Type B pancreatic cell (in vitro differentiated cells): Measurements from ENCODE around the gene RBP2. TPM values are rescaled to one million over a fixed set of nuclear protein-coding genes. Genes with fewer than 3 reads are reported as not detected.
A peak's percentile ranks its signal among the peaks of the same experiment; 100 is the strongest.

Experiments
- DNase-seq: peaks from one replicate; pipeline ENCODE4 v3.0.0; 2021; ENCODE audit warnings: mixed read lengths; ENCODE audit not compliant: unreplicated experiment; ENCODE audit errors: extremely low spot score
- H3K27ac Mint-ChIP-seq: 2 replicates; pipeline ENCODE4 v1.8.0; 2021; ENCODE audit warnings: mild to moderate bottlenecking, mixed read lengths
- H3K27me3 Mint-ChIP-seq: 2 replicates; pipeline ENCODE4 v1.8.0; 2021; ENCODE audit warnings: mixed read lengths
- H3K36me3 Mint-ChIP-seq: 2 replicates; pipeline ENCODE4 v1.8.0; 2021; ENCODE audit warnings: mixed read lengths
- H3K4me1 Mint-ChIP-seq: one replicate; pipeline ENCODE4 v1.8.0; 2021; ENCODE audit warnings: mixed read lengths; ENCODE audit not compliant: unreplicated experiment
- H3K4me3 Mint-ChIP-seq: 2 replicates; pipeline ENCODE4 v1.8.0; 2021; ENCODE audit warnings: mild to moderate bottlenecking, mixed read lengths
- H3K9me3 Mint-ChIP-seq: 2 replicates; pipeline ENCODE4 v1.8.0; 2021; ENCODE audit warnings: mixed read lengths
- CTCF ChIP-seq: fragments of 200-600 bp; sonication (generic); conservative IDR thresholded peaks from 2 replicates; pipeline ENCODE4 v1.5.0; 2021; ENCODE audit warnings: antibody characterized with exemption, mild to moderate bottlenecking
- total RNA-seq: library from RNA; stranded (reverse); gene quantifications from 2 replicates; pipeline ENCODE4 v1.2.1, GENCODE V29; 2021; ENCODE audit warnings: low replicate concordance

The RBP2 gene
- total RNA-seq, 1 donor from 2014 or later, result 25.3 TPM

- H3K36me3 Mint-ChIP-seq, result peaks cover 38% of the 10 kb centered on the region
- no peak overlapping the region for H3K27ac Mint-ChIP-seq
- H3K27me3 Mint-ChIP-seq, result no peaks in the 10 kb centered on the region
- TF ChIP-seq CTCF, result no peak
- no peak for DNase-seq
- H3K9me3 Mint-ChIP-seq, result no peaks in the 10 kb centered on the region
- peaks cover 27% of the 10 kb centered on the region for H3K4me1 Mint-ChIP-seq
- H3K4me3 Mint-ChIP-seq, result no peak overlapping the region
Observed at GRCh38 chr3:139521816-139522215, 45.5 kb upstream of the RBP2 start.

DNA sequence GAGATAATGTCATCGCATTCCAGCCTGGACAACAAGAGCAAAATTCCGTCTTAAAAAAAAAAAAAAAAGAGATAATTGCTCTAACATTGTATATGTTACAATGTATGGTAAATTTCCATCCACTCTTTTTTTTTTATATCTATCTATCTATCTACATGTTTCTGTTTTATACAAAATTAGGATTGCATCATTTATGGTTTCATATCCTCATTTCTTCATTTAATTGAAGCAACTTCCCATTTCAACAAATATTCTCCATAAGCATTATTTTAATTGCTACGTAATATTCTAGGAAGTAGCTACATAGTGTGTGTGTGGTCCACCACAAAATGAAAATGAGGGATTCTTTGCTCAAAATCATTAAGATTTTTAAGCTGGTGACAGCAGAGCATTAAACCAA, 44.8 kb upstream of the RBP2 start:
- no peaks in the 10 kb centered on the region for H3K9me3 Mint-ChIP-seq
- H3K4me1 Mint-ChIP-seq, result peaks cover 23% of the 10 kb centered on the region
- DNase-seq, result no peak
- TF ChIP-seq CTCF, result no peak
- H3K27me3 Mint-ChIP-seq, result no peaks in the 10 kb centered on the region
- no peak overlapping the region for H3K27ac Mint-ChIP-seq
- no peak overlapping the region for H3K4me3 Mint-ChIP-seq
- H3K36me3 Mint-ChIP-seq, result peaks cover 39% of the 10 kb centered on the region

DNA sequence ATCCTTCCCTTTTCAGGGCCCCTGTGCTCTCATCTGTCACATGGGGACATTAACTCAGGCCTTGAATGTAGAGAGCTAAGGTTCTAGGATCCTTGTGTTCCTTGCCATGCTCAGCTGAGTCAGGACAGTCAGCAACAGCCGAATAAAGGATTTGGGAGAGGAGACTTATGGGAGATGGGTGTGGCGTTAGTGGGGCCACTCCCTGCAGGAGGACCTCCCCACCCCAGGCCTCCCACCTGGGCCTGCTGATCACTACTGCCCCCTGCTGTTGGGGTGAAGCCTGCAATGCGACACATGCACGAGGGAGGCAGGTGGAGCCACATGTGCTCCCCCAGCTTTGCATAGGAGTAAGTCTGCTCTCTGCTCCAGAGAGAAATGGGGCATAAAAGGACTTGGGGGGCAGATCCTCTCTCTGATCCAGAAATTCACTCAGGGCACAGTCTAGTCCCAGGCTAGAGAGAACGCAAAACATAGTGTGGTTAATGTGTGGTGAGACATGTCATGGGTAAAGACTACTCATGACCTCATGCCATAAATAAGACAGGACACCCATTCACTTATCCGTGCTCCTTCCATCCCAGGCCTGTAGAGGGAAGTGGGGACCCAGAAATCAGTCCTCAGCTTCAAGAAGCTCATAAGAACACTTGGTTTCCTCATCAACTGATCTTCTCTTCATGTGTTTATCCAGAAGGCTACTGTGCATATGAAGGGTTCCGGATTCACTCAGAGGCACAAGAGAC, 43.9 kb upstream of the RBP2 start:
- Mint-ChIP-seq H3K4me1 (peaks cover 19% of the 10 kb centered on the region), H3K9me3 (no peaks in the 10 kb centered on the region), H3K27ac (no peak overlapping the region), H3K4me3 (no peak overlapping the region), H3K36me3 (peaks cover 39% of the 10 kb centered on the region), H3K27me3 (no peaks in the 10 kb centered on the region)
- TF ChIP-seq CTCF, result peak; percentile 49
- no peak for DNase-seq

DNA sequence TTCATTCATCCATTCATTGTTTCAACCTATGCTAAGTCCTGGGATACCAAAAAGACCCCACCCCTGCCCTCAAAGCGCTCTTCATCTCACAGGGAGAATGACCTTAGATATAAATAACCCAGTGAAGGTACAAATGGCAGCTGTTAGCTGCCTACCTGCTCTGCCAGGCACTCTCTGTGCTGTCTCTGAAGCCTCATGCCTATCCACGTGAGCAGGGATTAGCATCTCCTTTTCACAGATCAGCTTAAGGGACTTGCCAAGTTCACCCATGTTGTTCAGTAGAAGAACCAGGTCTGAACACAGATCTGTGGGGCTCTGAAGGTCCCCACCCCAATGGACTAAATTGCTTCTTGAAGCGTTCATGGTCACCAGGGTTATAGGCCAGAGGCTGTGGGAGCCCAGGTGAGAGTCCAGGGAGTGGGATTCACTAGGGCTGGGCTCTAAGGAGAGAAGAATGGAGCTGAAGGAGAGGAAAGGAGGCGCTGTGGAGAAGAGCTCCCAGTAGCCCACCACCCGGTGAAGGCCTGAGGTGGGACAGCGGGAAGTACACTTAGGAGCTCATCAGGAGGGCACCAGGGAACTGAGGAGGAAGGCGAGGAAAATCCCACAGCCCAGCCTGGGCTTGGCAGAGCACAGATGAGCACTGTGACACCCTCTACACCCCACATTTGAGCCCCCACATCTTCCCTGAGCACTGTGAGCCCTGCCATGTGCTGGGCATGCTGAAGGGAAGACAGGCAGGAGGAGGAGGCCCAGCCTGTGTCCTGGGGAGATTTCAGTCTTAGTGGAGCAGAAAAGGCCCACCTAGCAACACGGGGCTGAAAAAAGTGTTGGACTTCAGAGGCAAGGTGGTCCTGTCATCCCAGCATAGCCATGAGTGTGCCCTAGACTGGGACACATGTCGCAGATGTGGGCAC, 42.9 kb upstream of the RBP2 start:
- DNase-seq, result peak; percentile 48
- Mint-ChIP-seq H3K27me3 (no peaks in the 10 kb centered on the region), H3K27ac (no peak overlapping the region), H3K9me3 (no peaks in the 10 kb centered on the region), H3K36me3 (peaks cover 38% of the 10 kb centered on the region), H3K4me1 (peaks cover 16% of the 10 kb centered on the region), H3K4me3 (no peak overlapping the region)
- no peak for TF ChIP-seq CTCF

DNA sequence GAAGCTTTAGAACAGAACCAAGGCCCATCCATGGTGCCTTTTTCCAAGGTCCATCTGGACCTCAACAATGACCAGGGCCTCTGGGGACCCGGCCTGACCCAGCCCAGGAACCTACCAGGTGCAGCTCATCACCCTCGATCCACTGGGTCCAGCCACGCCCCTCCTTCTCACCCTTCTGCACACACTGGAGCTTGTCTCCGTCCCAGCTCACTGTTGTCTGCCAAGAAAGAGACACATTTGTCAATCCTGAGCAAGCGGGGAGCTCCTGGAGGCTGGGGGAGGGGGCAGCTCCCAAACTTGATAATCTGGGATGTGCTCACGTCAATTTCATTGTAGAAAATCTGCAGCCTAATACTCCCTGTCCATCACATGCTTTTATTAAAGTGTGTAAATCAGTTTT, 42.0 kb upstream of the RBP2 start:
- Mint-ChIP-seq H3K9me3 (no peaks in the 10 kb centered on the region), H3K27me3 (no peaks in the 10 kb centered on the region), H3K36me3 (peaks cover 33% of the 10 kb centered on the region), H3K4me3 (no peak overlapping the region), H3K4me1 (peaks cover 11% of the 10 kb centered on the region), H3K27ac (no peak overlapping the region)
- no peak for TF ChIP-seq CTCF
- DNase-seq, result peak; percentile 20
